CD14-positive monocyte (primary cell): ENCODE measurements around the gene ZSCAN20. TPM values are rescaled to one million over a fixed set of nuclear protein-coding genes. Genes with fewer than 3 reads are reported as not detected.

Source experiments
- DNase-seq, 3 donors: peaks; one replicate each; pipeline ENCODE4 v3.0.0-alpha.2; 2011 to 2022
- H2AFZ ChIP-seq: 2 replicates; pipeline ENCODE4 v1.6.0; 2012; ENCODE audit warnings: mild to moderate bottlenecking, low read depth, low read length, inconsistent platforms; ENCODE audit not compliant: insufficient read depth, poor library complexity, severe bottlenecking
- H3K27ac ChIP-seq, 2 donors: 1 replicate in 1 of 2; 2 replicates in 1 of 2; pipeline ENCODE4 v1.5.1; 2012 to 2013; ENCODE audit warnings: low read length in 2 of 2, control low read depth in 1 of 2, inconsistent platforms in 1 of 2, low read depth in 1 of 2, mild to moderate bottlenecking in 1 of 2
- H3K27me3 ChIP-seq, 2 donors: one replicate each; pipeline versions ENCODE4 v1.6.0 to v1.6.1; 2011 to 2013; ENCODE audit warnings: low read length in 2 of 2; ENCODE audit not compliant: control insufficient read depth in 2 of 2, insufficient read depth in 2 of 2
- H3K36me3 ChIP-seq, 2 donors: replicated peaks in 1 of 2; 1 replicate in 1 of 2; 2 replicates in 1 of 2; pipeline versions ENCODE4 v1.5.1 to v1.6.1; 2012 to 2013; ENCODE audit warnings: low read length in 2 of 2, control low read depth in 1 of 2, inconsistent platforms in 1 of 2, mild to moderate bottlenecking in 1 of 2; ENCODE audit not compliant: insufficient read depth in 2 of 2, control insufficient read depth in 1 of 2
- H3K4me1 ChIP-seq, 2 donors: 1 replicate in 1 of 2; 2 replicates in 1 of 2; pipeline versions ENCODE4 v1.5.1 to v1.6.1; 2012 to 2013; ENCODE audit warnings: low read length in 2 of 2, control low read depth in 1 of 2, inconsistent platforms in 1 of 2, mild to moderate bottlenecking in 1 of 2, moderate library complexity in 1 of 2; ENCODE audit not compliant: insufficient read depth in 2 of 2, control insufficient read depth in 1 of 2
- H3K4me2 ChIP-seq: replicated peaks from 2 replicates; pipeline ENCODE3; 2012; ENCODE audit warnings: low read length, moderate library complexity, mild to moderate bottlenecking; ENCODE audit not compliant: poor library complexity, severe bottlenecking; ENCODE audit errors: extremely low read depth
- H3K4me3 ChIP-seq, 3 experiments: fragments of 200-600 bp in 1 of 3; sonication (generic) in 1 of 3; replicated peaks in 1 of 3; 1 replicate in 2 of 3; 2 replicates in 1 of 3; pipeline ENCODE4 v1.5.1; 2011 to 2013; ENCODE audit warnings: low read length in 3 of 3, mild to moderate bottlenecking in 3 of 3, control low read depth in 2 of 3, low read depth in 2 of 3, inconsistent platforms in 1 of 3, moderate library complexity in 1 of 3
- H3K79me2 ChIP-seq: 2 replicates; pipeline ENCODE4 v1.6.0; 2012; ENCODE audit warnings: mild to moderate bottlenecking, control low read depth, inconsistent platforms, low read length, moderate library complexity; ENCODE audit not compliant: insufficient read depth
- H3K9ac ChIP-seq: 2 replicates; pipeline ENCODE4 v1.6.0; 2017; ENCODE audit warnings: low read length, mild to moderate bottlenecking; ENCODE audit not compliant: insufficient read depth, poor library complexity, severe bottlenecking
- H3K9me3 ChIP-seq, 2 donors: replicated peaks in 1 of 2; 1 replicate in 1 of 2; 2 replicates in 1 of 2; pipeline versions ENCODE4 v1.5.1 to v1.6.1; 2012 to 2013; ENCODE audit warnings: low read length in 2 of 2, control low read depth in 1 of 2; ENCODE audit not compliant: control insufficient read depth in 1 of 2, insufficient read depth in 1 of 2
- H4K20me1 ChIP-seq: 2 replicates; pipeline ENCODE4 v1.6.0; 2012; ENCODE audit warnings: mild to moderate bottlenecking, low read length, control low read depth, moderate library complexity; ENCODE audit not compliant: insufficient read depth
- H3K27ac Mint-ChIP-seq, 7 donors: one replicate each; pipeline ENCODE4 v1.8.0; 2020; ENCODE audit warnings: mild to moderate bottlenecking in 7 of 7, mixed read lengths in 7 of 7, moderate library complexity in 6 of 7, inconsistent platforms in 2 of 7
- H3K27me3 Mint-ChIP-seq, 3 donors: one replicate each; pipeline ENCODE4 v1.8.0; 2021 to 2022; ENCODE audit warnings: low read depth in 3 of 3, mild to moderate bottlenecking in 3 of 3, mixed read lengths in 3 of 3, moderate library complexity in 3 of 3, inconsistent platforms in 1 of 3
- H3K36me3 Mint-ChIP-seq, 2 donors: one replicate each; pipeline ENCODE4 v1.8.0; 2020; ENCODE audit warnings: mixed read lengths in 2 of 2, inconsistent platforms in 1 of 2, mild to moderate bottlenecking in 1 of 2
- H3K4me1 Mint-ChIP-seq: one replicate; pipeline ENCODE4 v1.8.0; 2020; ENCODE audit warnings: mild to moderate bottlenecking, mixed read lengths
- H3K4me3 Mint-ChIP-seq, 2 donors: one replicate each; pipeline ENCODE4 v1.8.0; 2020; ENCODE audit warnings: mild to moderate bottlenecking in 2 of 2, mixed read lengths in 2 of 2, moderate library complexity in 1 of 2
- H3K9me3 Mint-ChIP-seq, 7 donors: one replicate each; pipeline ENCODE4 v1.8.0; 2020 to 2022; ENCODE audit warnings: mixed read lengths in 7 of 7, mild to moderate bottlenecking in 6 of 7, moderate library complexity in 6 of 7, inconsistent platforms in 2 of 7
- WGBS: methylation state at CpG from one replicate; pipeline ENCODE4 v1.1.5; 2013; ENCODE audit warnings: missing lambda C conversion rate; ENCODE audit not compliant: insufficient coverage; 5-methylcytosine and 5-hydroxymethylcytosine counted together
- intact Hi-C, 2 donors: fragments of 100-400 bp; cut with micrococcal nuclease; formaldehyde crosslinking; loops; one replicate each; pipeline versions ENCODE4 v1.15.0 to v1.15.1; 2023
- polyA plus RNA-seq, 3 donors: library from polyadenylated mRNA; depleted of rRNA in 1 of 3; unstranded in 2 of 3; stranded (reverse) in 1 of 3; fragments of 300-500 nt in 2 of 3; fragments of >200 nt in 1 of 3; fragmentation: Illumina TruSeq in 2 of 3; gene quantifications; 1 replicate in 2 of 3; 2 replicates in 1 of 3; pipeline ENCODE4 v1.2.3, GENCODE V29; 2012 to 2021
- TF ChIP-seq, protein P1 (sequence below): fragments of 200-600 bp; IDR thresholded peaks from one replicate; pipeline ENCODE4 v1.8.0; 2022; ENCODE audit warnings: antibody characterized with exemption, mild to moderate bottlenecking

The ZSCAN20 gene
- polyA plus RNA-seq, 3 donors = 0.29 to 0.51 (median 0.29) TPM

DNA sequence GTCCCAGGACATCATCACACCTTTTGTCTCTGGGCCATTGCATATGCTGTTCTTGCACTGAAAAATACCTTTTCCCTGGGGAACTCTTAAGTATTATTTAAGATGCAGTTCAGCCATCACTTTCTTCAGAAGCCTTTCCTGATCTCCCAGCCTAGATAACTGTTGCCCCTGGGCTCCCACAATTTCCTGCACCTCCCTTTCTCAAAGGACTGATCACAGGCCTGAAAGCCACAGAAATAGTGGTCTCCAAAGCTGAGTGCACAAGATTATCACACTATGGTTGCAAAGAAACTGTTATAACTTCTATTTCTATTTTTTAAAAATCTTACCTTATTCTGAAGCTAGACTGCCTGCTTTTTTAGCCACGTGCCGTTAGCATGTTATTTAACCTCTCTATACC is 2.8 kb upstream of the ZSCAN20 start:
- intact Hi-C loops = loop anchor here (5.0 to 10.0 kb wide), 3 partner anchors 37 to 172 kb away; partner anchors contain the start of gene PHC2 (in 1 of the 2)
- Mint-ChIP-seq H3K27ac (no peak overlapping the region), H3K9me3 (no peaks in the 10 kb centered on the region), H3K36me3 (no peaks in the 10 kb centered on the region), H3K4me3 (no peak overlapping the region), H3K4me1 (peaks cover 37% of the 10 kb centered on the region), H3K27me3 (peaks cover 0 to 5% (median 2%) of the 10 kb centered on the region in 3 donors)
- no peak overlapping the region for H3K4me3 ChIP-seq
- no peaks in the 10 kb centered on the region for H3K79me2 ChIP-seq
- no peak overlapping the region for H3K4me2 ChIP-seq
- H2AFZ ChIP-seq = no peak overlapping the region
- H4K20me1 ChIP-seq = no peaks in the 10 kb centered on the region
- TF ChIP-seq, protein P1, sequence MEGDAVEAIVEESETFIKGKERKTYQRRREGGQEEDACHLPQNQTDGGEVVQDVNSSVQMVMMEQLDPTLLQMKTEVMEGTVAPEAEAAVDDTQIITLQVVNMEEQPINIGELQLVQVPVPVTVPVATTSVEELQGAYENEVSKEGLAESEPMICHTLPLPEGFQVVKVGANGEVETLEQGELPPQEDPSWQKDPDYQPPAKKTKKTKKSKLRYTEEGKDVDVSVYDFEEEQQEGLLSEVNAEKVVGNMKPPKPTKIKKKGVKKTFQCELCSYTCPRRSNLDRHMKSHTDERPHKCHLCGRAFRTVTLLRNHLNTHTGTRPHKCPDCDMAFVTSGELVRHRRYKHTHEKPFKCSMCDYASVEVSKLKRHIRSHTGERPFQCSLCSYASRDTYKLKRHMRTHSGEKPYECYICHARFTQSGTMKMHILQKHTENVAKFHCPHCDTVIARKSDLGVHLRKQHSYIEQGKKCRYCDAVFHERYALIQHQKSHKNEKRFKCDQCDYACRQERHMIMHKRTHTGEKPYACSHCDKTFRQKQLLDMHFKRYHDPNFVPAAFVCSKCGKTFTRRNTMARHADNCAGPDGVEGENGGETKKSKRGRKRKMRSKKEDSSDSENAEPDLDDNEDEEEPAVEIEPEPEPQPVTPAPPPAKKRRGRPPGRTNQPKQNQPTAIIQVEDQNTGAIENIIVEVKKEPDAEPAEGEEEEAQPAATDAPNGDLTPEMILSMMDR = no peak
- H3K27me3 ChIP-seq = no peaks in the 10 kb centered on the region
- no CpG with 5 or more reads among the region's 2 CpGs for WGBS
- no peaks in the 10 kb centered on the region for H3K9me3 ChIP-seq
- no peak overlapping the region for H3K9ac ChIP-seq
- DNase-seq = no peak
- H3K4me1 ChIP-seq = peaks cover 22 to 30% of the 10 kb centered on the region in 2 donors
- no peaks in the 10 kb centered on the region for H3K36me3 ChIP-seq
- no peak overlapping the region for H3K27ac ChIP-seq

DNA sequence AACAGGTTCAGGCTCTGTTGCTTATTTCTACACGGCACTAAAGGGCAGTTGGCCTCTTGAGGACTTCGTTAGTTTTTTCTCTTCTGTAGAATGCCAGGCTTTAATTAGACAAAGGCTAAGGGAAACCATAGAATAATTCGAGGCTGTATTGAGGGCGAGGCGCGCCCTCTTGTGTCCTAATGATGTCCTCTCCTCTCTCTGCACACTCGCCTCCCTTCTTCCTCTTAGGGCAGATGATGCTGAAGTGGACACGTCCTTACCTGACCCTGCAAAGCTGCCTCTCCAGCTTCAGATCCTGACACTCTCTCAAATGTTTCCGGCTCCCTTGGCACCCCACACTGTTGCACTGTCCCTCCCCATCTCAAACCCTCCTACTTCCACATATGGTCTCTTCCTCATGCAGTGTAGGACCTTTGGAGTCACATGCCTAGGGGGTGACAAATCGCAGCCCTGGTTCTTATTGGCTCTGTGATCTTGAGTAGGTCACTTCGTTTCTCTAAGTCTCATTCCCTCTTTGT is 1.9 kb upstream of the ZSCAN20 start:
- Histone ChIP-seq H3K9me3 (no peaks in the 10 kb centered on the region), H3K4me3 (no peak overlapping the region), H4K20me1 (no peaks in the 10 kb centered on the region), H3K4me1 (peaks cover 14 to 22% of the 10 kb centered on the region in 2 donors), H3K4me2 (no peak overlapping the region), H3K27ac (no peak overlapping the region), H3K36me3 (no peaks in the 10 kb centered on the region), H3K79me2 (no peaks in the 10 kb centered on the region), H3K9ac (no peak overlapping the region), H2AFZ (no peak overlapping the region), H3K27me3 (no peaks in the 10 kb centered on the region)
- Mint-ChIP-seq H3K27ac (peak overlapping the region in 3 of 7 donors; percentile 74 to 77 (median 77)), H3K4me1 (peaks cover 30% of the 10 kb centered on the region), H3K36me3 (no peaks in the 10 kb centered on the region), H3K9me3 (no peaks in the 10 kb centered on the region), H3K4me3 (peak overlapping the region in 1 of 2 donors; percentile 56), H3K27me3 (peaks cover 0 to 5% (median 2%) of the 10 kb centered on the region in 3 donors)
- peak; percentile 68 to 78 (median 77) for DNase-seq
- 0% methylated on average over 3 of the region's 11 CpGs for WGBS
- intact Hi-C loops = loop anchor here in 1 of 2 donors (5.0 kb wide), 1 partner anchor 173 kb away; no protein-coding TSS in a partner anchor
- TF ChIP-seq, protein P1 = peak; percentile 81
